Glutamatergic neuron (in vitro differentiated cells): ENCODE measurements around the gene STOML1. TPM values are rescaled to one million over a fixed set of nuclear protein-coding genes. Genes with fewer than 3 reads are reported as not detected.

Experiments
- DNase-seq: peaks from one replicate; pipeline ENCODE4 v3.0.0; 2022
- H3K27ac Mint-ChIP-seq: one replicate; pipeline ENCODE4 v1.8.0; 2020; ENCODE audit warnings: mild to moderate bottlenecking, mixed read lengths, inconsistent platforms; ENCODE audit not compliant: unreplicated experiment
- H3K27me3 Mint-ChIP-seq: one replicate; pipeline ENCODE4 v1.8.0; 2020; ENCODE audit warnings: mild to moderate bottlenecking, moderate library complexity, mixed read lengths, inconsistent platforms; ENCODE audit not compliant: unreplicated experiment
- H3K36me3 Mint-ChIP-seq: one replicate; pipeline ENCODE4 v1.8.0; 2020; ENCODE audit warnings: mild to moderate bottlenecking, mixed read lengths, inconsistent platforms; ENCODE audit not compliant: unreplicated experiment
- H3K4me1 Mint-ChIP-seq: one replicate; pipeline ENCODE4 v1.8.0; 2020; ENCODE audit warnings: mild to moderate bottlenecking, low read depth, mixed read lengths, inconsistent platforms; ENCODE audit not compliant: unreplicated experiment
- H3K4me3 Mint-ChIP-seq: one replicate; pipeline ENCODE4 v1.8.0; 2020; ENCODE audit warnings: mild to moderate bottlenecking, mixed read lengths, inconsistent platforms; ENCODE audit not compliant: unreplicated experiment
- H3K9me3 Mint-ChIP-seq: one replicate; pipeline ENCODE4 v1.8.0; 2020; ENCODE audit warnings: mild to moderate bottlenecking, moderate library complexity, mixed read lengths, inconsistent platforms; ENCODE audit not compliant: unreplicated experiment
- long read RNA-seq: library from polyadenylated mRNA; unstranded; transcript quantifications from one replicate; pipeline ENCODE4 v2.0.0, GENCODE V29; 2020; ENCODE audit not compliant: unreplicated experiment
- total RNA-seq: library from RNA; stranded (reverse); fragmentation: NEBNext Ultra II Directional; extraction: Animal tissue kit (Norgen Biotek cat#: 25700); gene quantifications from one replicate; pipeline ENCODE4 v1.2.1, GENCODE V29; 2021; ENCODE audit not compliant: unreplicated experiment
- TF ChIP-seq, protein P1 (sequence below): fragments of 200-600 bp; sonication (generic); IDR thresholded peaks from one replicate; pipeline ENCODE4 v1.5.0; 2021; ENCODE audit not compliant: partially characterized antibody, unreplicated experiment

Gene STOML1, protein sequence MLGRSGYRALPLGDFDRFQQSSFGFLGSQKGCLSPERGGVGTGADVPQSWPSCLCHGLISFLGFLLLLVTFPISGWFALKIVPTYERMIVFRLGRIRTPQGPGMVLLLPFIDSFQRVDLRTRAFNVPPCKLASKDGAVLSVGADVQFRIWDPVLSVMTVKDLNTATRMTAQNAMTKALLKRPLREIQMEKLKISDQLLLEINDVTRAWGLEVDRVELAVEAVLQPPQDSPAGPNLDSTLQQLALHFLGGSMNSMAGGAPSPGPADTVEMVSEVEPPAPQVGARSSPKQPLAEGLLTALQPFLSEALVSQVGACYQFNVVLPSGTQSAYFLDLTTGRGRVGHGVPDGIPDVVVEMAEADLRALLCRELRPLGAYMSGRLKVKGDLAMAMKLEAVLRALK
- 19.5 TPM for total RNA-seq
- long read RNA-seq, full-length matches to known transcripts = 7 of 11 reads
- long read RNA-seq, partial matches to known transcripts = 0 of 11 reads
- long read RNA-seq, other reads (novel, unspliced or antisense) = 4 of 11 reads

DNA sequence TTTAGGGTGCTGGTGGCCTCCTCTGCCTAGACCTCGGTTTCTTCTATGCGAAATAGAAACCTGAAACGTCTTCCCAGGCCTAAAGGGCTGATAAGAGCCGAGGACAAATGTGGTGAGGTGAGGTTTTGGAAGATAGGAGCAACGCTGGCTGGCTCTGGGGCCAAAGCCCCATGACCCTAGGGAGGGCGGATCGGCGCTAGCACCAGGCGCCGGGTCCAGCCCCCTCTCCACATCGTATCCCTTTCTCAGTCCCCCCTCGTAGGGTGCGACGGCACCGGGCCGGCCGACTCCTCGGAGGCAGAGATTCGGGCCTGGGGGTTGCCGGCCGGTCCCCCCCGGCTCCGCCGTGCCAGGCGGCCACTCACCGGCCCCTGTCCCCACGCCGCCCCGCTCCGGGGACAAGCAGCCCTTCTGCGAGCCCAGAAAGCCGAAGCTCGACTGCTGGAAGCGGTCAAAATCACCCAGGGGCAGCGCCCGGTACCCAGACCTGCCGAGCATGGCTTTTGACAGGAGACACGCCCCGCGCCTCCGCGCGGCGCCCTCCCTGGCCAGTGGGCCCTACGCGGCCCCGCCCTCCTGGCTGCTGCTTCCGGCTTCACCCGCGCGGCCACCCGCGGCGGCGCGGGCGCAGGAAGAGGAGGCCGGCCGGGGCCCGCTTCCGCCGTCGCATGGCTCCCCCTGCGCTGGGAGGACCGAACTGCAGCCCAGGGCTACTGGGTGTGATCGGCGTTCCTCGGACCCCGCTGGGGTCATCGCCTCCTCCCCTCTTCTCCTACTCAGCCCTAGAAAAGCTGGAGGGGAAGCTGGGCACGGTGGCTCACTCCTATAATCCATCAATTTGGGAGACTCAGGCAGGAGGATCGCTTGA is at the start of gene STOML1:
Gene STOML1, minus strand, starts transcription at position 570 of the 868 bp plus-strand sequence. Its CDS starts 72 bp downstream, at position 498.
- TF ChIP-seq, protein P1, sequence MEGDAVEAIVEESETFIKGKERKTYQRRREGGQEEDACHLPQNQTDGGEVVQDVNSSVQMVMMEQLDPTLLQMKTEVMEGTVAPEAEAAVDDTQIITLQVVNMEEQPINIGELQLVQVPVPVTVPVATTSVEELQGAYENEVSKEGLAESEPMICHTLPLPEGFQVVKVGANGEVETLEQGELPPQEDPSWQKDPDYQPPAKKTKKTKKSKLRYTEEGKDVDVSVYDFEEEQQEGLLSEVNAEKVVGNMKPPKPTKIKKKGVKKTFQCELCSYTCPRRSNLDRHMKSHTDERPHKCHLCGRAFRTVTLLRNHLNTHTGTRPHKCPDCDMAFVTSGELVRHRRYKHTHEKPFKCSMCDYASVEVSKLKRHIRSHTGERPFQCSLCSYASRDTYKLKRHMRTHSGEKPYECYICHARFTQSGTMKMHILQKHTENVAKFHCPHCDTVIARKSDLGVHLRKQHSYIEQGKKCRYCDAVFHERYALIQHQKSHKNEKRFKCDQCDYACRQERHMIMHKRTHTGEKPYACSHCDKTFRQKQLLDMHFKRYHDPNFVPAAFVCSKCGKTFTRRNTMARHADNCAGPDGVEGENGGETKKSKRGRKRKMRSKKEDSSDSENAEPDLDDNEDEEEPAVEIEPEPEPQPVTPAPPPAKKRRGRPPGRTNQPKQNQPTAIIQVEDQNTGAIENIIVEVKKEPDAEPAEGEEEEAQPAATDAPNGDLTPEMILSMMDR = peak; percentile 81

DNA sequence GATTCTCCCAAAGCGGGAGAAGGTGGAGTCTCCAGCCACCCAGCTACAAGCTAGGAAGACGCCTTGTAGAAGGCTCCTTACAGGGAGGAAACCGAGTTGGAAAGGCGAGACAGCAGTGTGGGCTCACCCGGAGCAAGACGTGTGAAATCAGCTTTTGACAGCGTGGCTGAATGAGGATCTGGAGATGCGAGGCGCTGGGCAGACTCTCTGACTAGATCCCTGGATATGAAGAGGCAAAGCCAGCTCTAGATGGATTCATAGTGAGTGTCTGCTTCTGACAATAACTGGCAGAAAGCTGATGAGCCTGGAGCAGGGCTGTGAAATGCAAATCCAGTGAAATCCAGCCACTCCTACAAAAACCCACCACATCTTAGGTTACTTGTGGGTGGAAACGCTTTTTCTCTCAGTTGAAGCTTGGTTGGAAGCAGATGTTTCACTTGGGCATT is 49.2 kb upstream of the STOML1 start:
- Mint-ChIP-seq H3K4me1 (peaks cover 18% of the 10 kb centered on the region), H3K36me3 (no peaks in the 10 kb centered on the region), H3K4me3 (no peak overlapping the region), H3K27ac (no peak overlapping the region), H3K9me3 (peaks cover 6% of the 10 kb centered on the region), H3K27me3 (peaks cover 7% of the 10 kb centered on the region)
- TF ChIP-seq, protein P1 = no peak
- DNase-seq = no peak

More for the DNA sequence above, at the start of gene STOML1:
- Mint-ChIP-seq H3K9me3 (peaks cover 1% of the 10 kb centered on the region), H3K4me3 (peak within 1 kb of the TSS; percentile 87), H3K36me3 (no peaks in the 10 kb centered on the region), H3K27me3 (peaks cover 7% of the 10 kb centered on the region), H3K27ac (no peak within 1 kb of the TSS), H3K4me1 (peaks cover 8% of the 10 kb centered on the region)
- peak; percentile 98 for DNase-seq

DNA sequence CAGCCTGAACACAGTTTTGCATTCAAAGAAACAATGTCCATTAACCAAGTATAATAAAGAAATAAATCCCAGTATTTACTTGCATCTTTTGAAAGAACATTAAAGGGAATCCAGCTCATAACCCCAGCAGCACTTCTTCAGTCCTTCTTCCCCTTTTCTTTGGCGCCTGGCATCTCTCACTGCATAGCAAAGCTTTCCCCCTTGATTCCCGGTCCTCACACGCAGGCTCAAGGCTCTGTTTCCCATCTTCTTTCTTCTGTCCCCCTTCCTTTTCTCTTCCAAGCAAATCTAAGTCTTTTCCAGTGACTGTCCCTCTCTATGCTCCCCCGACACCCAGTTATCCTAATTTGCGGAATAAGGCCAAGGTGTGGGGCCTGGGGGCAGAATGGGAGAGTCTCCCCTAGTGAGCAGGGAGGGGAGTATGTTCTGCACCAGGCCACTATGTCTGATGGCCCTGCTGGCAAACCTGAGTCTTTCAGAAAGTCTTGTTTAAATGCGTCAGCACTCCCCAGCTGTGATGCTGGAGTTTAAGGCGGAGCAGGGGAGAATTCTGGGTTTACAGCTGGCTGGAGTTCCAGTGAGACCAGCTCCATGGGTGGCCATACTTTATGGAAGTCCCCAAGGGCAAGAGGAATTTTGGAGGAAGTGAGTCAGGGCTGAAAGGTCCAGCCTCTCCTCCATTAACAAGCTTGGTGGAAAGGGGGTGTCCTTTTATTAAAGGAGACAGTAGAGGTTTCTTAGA is 48.2 kb upstream of the STOML1 start:
- Mint-ChIP-seq H3K27ac (no peak overlapping the region), H3K9me3 (peaks cover 3% of the 10 kb centered on the region), H3K4me1 (peaks cover 22% of the 10 kb centered on the region), H3K36me3 (no peaks in the 10 kb centered on the region), H3K27me3 (peaks cover 7% of the 10 kb centered on the region), H3K4me3 (no peak overlapping the region)
- no peak for DNase-seq
- TF ChIP-seq, protein P1 = no peak

DNA sequence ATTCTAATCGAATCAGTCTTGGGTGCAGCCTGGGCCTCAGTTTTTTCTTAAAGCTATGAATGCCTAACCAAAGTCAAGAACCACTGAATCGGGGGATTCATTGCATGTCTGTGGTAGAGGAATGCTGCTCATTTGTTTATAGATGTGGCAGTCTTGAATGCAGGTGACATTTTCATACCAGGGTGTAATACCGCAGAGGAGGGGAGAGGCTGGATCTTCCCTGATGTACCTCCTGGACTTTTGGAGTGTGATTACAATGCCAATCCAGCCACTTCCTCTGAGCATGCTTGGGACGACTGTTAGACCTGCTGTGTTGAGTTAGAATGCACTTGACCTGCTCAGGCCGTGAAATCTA is 47.5 kb upstream of the STOML1 start:
- no peak for DNase-seq
- no peak overlapping the region for H3K4me3 Mint-ChIP-seq
- H3K27me3 Mint-ChIP-seq = peaks cover 7% of the 10 kb centered on the region
- no peak overlapping the region for H3K27ac Mint-ChIP-seq
- peaks cover 22% of the 10 kb centered on the region for H3K4me1 Mint-ChIP-seq
- H3K9me3 Mint-ChIP-seq = peaks cover 2% of the 10 kb centered on the region
- TF ChIP-seq, protein P1 = no peak
- no peaks in the 10 kb centered on the region for H3K36me3 Mint-ChIP-seq
